A673 (cell line): ENCODE data around the gene SRRM3.

Experiments used
- CTCF ChIP-seq: fragments of 300-800, 200-600 bp; sonication (generic); conservative IDR thresholded peaks from 2 replicates; pipeline ENCODE4 v1.5.1; 2017; ENCODE audit warnings: low read depth, mild to moderate bottlenecking, antibody characterized with exemption, low read length, moderate library complexity, mixed read lengths
- EZH2 ChIP-seq: fragments of 200-600 bp; sonication (generic); IDR thresholded peaks from 2 replicates; pipeline ENCODE4 v1.6.1; 2017; ENCODE audit warnings: borderline replicate concordance, low read depth, mild to moderate bottlenecking, mixed read lengths, antibody characterized with exemption, low read length; ENCODE audit not compliant: poor library complexity, severe bottlenecking

GRCh38 chr7:76179686-76180085 is 22.0 kb upstream of the SRRM3 start:
- TF ChIP-seq CTCF (no peak), EZH2 (no peak)
